Sigmoid colon (tissue), 4 donors: ENCODE data around the gene PDZD4.

ENCODE experiments used
- EP300 ChIP-seq, 4 donors: sonication (generic); formaldehyde crosslinking; IDR thresholded peaks; one replicate each; pipeline ENCODE4 v1.6.1; 2017; ENCODE audit warnings: antibody characterized with exemption in 4 of 4
- POLR2A ChIP-seq, 2 donors: fragments of 450-650 bp; IDR thresholded peaks; one replicate each; pipeline ENCODE4 v1.6.1; 2016; ENCODE audit warnings: antibody characterized with exemption in 2 of 2, mild to moderate bottlenecking in 2 of 2, moderate library complexity in 2 of 2
- POLR2AphosphoS5 ChIP-seq, 4 donors: sonication (generic); formaldehyde crosslinking; IDR thresholded peaks; one replicate each; pipeline ENCODE4 v1.6.1; 2017; ENCODE audit warnings: antibody characterized with exemption in 4 of 4

DNA sequence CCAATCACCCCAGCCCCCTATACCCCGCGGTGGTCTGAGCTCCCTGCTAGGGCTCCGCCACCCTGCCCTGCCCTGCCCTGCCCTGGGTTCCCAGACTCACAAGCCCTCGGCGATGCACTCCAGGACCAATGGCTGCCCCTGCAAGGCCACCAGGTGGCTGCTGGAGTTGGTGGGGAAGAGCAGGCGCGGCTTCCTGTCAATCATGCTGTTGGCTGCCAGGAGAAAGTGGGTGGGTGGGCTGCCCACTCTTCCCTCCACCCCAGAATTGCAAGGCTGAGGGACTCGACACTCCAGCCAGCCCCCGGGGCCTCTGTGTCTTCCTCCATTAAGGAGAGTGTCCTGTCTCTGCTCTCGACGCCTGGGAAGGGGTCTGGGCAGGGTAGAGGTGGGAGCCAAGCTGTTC, 39.9 kb upstream of the PDZD4 start:
- TF ChIP-seq EP300 (IDR thresholded peaks at IDR 0.05) (no peak), POLR2A (IDR thresholded peaks at IDR 0.05) (no peak), POLR2AphosphoS5 (IDR thresholded peaks at IDR 0.05) (no peak)
